GM12891 (cell line): Measurements from ENCODE around the gene TRIM36.

Experiments
- POLR2A ChIP-seq: IDR thresholded peaks from 2 replicates; pipeline ENCODE4 v1.6.1; 2011; ENCODE audit warnings: low read depth, low read length, control low read depth
- POLR2AphosphoS5 ChIP-seq: IDR thresholded peaks from 2 replicates; pipeline ENCODE4 v1.6.1; 2011; ENCODE audit warnings: low read depth, low read length, control low read depth

GRCh38 chr5:115179030-115179393 is 9.3 kb upstream of the TRIM36 start:
- TF ChIP-seq POLR2A (no peak), POLR2AphosphoS5 (no peak)
